Astrocyte of the cerebellum (primary cell): ENCODE measurements around the gene KIAA1586.
A peak's percentile ranks its signal among the peaks of the same experiment; 100 is the strongest.
"Not testable (repeated sequence)": the region's sequence is repeated elsewhere in the genome, so short reads cannot be mapped to it uniquely, and the experiment has no call there.

ENCODE experiments used
- DNase-seq: peaks from one replicate; pipeline ENCODE4 v3.0.0-alpha.2; 2011; ENCODE audit warnings: low read depth
- H3K4me3 ChIP-seq: 2 replicates; pipeline ENCODE4 v1.5.1; 2011; ENCODE audit warnings: mild to moderate bottlenecking, low read depth, low read length, moderate library complexity
- in situ Hi-C: cut with HindIII; loops from 2 replicates; pipeline ENCODE4 v1.10.0; 2017; ENCODE audit warnings: low sequenced_read_pairs
- TF ChIP-seq, protein P1 (sequence below): IDR thresholded peaks from 2 replicates; pipeline ENCODE4 v1.5.1; 2012; ENCODE audit warnings: low read length, low read depth, moderate library complexity, mild to moderate bottlenecking; ENCODE audit errors: missing control alignments

KIAA1586 gene

DNA sequence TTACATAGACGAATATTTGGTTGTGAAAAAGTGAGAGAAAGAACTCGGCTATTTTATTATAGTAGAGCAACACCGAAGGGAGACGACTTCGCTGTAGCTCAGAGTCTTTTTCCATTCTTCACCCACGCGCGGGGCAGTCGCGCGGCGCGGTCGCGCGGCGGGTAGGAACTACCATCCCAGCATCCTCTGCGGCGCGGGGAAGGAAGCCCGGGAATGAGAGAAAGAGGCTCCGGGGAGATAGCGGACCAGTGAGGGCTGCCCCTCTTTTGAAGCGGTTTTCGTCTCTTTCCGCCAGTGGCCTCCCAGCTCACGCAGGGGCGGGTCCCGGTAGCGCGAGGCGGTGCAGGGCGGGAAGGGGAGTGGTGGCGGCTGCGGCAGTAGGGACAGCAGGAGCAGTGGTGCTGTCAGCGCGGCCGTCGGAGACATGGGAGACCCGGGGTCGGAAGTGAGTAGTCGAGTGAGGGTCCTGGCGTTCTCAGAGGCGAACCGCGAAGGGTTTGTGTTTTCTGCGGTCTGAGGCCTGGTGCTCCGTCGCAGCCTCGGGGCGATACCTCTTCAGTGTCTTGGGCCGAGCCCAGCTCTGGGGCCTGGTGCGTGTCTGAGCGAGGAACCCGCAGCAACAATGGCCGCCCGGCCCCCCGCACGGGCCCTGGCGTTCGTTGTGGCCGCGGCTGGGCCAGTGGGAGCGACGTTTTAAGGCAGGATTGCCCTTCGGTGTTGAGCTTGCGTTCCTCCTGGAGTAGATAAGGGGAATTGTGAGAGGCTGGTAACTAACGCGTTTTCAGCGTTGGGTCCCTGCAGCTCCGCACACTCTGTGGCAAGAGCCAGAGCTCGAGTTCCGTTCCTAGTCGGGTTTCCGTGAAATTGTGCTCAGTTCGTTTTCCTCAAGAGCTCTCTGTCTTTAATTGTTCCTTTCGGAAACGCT is at the start of gene KIAA1586:
TSS of gene KIAA1586 (plus strand) at position 362 of the 925 bp plus-strand sequence. CDS start at position 425, 63 bp downstream.
- DNase-seq = peak; percentile 62
- peak within 1 kb of the TSS; percentile 59 for H3K4me3 ChIP-seq
- in situ Hi-C loops = not testable (repeated sequence)

DNA sequence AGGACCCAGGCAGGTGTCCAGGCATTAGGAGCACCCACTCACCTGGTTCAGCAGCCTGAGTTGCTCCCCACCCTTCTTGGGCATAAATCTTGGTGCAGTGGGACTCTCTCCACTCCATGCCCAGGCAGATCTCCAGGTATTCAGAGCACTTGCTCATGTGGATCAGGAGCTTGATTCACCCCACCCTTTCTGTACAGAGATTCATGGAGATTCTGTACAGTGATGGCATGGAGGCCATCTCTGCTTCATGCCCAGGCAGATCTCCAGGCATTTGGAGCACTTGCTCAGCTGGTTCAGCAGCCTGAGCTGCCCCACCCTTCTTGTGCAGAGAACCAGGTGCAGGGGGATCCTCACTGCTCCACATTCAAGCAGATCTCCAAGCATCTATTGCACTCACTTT is 47.4 kb upstream of the KIAA1586 start:
- no peak overlapping the region for H3K4me3 ChIP-seq
- TF ChIP-seq, protein P1, sequence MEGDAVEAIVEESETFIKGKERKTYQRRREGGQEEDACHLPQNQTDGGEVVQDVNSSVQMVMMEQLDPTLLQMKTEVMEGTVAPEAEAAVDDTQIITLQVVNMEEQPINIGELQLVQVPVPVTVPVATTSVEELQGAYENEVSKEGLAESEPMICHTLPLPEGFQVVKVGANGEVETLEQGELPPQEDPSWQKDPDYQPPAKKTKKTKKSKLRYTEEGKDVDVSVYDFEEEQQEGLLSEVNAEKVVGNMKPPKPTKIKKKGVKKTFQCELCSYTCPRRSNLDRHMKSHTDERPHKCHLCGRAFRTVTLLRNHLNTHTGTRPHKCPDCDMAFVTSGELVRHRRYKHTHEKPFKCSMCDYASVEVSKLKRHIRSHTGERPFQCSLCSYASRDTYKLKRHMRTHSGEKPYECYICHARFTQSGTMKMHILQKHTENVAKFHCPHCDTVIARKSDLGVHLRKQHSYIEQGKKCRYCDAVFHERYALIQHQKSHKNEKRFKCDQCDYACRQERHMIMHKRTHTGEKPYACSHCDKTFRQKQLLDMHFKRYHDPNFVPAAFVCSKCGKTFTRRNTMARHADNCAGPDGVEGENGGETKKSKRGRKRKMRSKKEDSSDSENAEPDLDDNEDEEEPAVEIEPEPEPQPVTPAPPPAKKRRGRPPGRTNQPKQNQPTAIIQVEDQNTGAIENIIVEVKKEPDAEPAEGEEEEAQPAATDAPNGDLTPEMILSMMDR = no peak
- in situ Hi-C loops = no loop called here
- DNase-seq = no peak

DNA sequence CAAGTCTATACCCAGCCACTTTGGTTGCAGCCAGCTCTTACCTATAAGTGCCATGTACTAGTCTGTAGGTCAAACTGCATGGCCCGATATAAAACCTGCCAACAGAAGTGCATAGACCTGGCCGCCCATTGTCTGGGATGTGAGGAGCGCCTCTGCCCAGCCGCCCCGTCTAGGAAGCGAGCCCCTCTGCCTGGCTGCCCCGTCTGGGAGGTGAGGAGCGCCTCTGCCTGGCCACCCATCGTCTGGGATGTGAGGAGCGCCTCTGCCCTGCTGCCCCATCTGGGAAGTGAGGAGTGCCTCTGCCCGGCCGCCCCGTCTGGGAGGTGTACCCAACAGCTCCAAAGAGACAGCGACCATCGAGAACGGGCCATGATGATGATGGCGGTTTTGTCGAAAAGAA is 46.7 kb upstream of the KIAA1586 start:
- DNase-seq, H3K4me3 ChIP-seq, in situ Hi-C loops: not testable (repeated sequence)

DNA sequence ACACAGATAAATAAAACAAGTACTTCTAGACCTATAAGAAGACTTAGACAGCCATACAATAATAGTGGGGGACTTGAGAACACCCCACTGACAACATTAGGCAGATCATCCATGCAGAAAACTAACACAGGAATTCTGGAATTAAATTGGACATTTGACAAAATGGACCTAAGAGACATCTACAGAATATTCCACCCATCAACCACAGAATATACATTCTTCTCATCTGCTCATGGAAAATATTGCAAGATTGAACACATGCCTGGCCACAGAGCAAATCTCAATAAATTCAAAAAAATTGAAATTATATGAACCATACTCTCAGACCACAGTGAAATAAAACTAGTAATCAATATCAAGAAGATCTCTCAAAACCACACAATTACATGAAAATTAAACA is 44.3 kb upstream of the KIAA1586 start:
- no peak overlapping the region for H3K4me3 ChIP-seq
- DNase-seq = no peak
- in situ Hi-C loops = no loop called here
- TF ChIP-seq, protein P1 = no peak

GRCh38 chr6:57004292-57004691 is 42.2 kb upstream of the KIAA1586 start:
- no peak overlapping the region for H3K4me3 ChIP-seq
- in situ Hi-C loops = no loop called here
- no peak for DNase-seq
- TF ChIP-seq, protein P1 = no peak

DNA sequence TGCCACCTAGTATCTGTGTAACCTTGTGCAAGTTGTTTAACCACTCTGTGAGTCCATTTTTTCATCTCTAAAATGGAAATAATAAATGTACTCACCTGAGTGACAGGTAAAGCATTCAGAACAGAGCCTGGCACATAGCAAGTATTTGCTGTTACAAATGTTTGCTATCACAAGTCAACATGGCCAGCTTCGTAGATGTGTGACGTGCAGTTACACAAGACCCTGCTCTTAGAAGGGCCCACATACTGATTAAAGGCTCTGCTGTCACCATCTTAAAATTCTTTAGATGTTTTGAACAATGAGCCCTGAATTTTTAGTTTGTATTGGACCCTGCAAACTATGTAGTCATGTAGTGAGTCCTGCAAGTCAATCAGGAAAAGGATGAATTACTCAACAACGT is 40.4 kb upstream of the KIAA1586 start:
- TF ChIP-seq, protein P1 = no peak
- in situ Hi-C loops = no loop called here
- no peak overlapping the region for H3K4me3 ChIP-seq
- no peak for DNase-seq

- H3K4me3 ChIP-seq, DNase-seq, in situ Hi-C loops: not testable (repeated sequence)
Measured at GRCh38 chr6:57008069-57008468, 38.4 kb upstream of the KIAA1586 start.

DNA sequence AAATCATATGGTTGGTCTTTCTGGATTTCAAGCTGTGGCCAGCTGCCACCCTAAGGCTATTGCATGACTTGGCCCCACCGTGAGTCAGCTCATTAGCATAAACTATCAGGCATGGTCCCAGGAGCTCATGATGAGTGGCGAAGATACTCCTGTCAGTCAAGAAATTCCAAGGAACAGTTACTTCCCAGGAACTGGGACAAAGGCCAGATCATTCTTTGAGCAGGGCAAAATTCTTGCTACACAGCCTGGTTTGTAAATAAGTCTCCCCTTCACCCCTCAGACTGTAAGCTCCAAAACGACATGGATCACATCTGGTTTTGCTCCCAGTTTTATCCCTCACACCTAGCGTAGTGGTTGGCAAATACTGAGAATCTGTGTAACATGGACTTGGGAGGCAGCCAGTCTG is 33.0 kb upstream of the KIAA1586 start:
- TF ChIP-seq, protein P1 = no peak
- H3K4me3 ChIP-seq = no peak overlapping the region
- peak; percentile 67 for DNase-seq
- in situ Hi-C loops = no loop called here
